ENCODE measurements around the gene IRX1. TPM values are rescaled to one million over a fixed set of nuclear protein-coding genes. Genes with fewer than 3 reads are reported as not detected.

The IRX1 gene
- polyA plus RNA-seq, 1 donor from 2014 or later = not detected

DNA sequence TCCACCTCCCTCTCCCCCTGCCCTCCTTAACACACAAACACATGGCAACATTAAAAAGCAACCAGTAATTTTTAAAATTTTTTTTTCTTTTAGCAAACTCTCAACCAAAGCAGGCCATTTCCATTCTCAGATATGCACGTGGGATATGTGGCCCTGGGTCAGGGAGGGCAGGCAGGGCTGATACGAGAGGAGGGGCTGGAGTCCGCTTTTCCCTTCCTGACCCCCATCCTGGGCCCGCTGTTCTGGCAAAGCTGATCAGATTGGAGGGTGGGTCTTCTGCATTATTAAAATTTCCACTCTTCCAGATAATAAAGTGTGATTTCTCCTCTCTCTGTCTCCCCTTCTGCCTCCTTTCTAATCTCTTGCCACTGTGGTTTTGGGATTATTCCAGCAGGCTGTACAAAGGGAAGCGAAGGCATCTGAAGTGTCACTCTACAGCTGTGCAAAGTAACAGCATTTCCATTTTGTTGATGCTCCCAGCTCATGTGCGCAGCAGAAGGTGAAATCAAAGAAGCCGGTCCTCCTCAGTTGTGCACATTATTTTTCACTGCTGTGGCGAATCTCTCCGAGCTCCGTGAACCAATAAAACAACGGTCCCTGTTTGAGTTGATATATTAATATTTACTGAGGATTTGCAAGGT lies 12.0 kb downstream of the IRX1 start:
- Mint-ChIP-seq H3K9me3 (peaks cover 0 to 2% (median 0%) of the 10 kb centered on the region in 3 donors), H3K4me3 (no peak overlapping the region), H3K27ac (no peak overlapping the region), H3K27me3 (peaks cover 20% of the 10 kb centered on the region), H3K36me3 (no peaks in the 10 kb centered on the region), H3K4me1 (peaks cover 0 to 2% (median 0%) of the 10 kb centered on the region in 3 donors)

DNA sequence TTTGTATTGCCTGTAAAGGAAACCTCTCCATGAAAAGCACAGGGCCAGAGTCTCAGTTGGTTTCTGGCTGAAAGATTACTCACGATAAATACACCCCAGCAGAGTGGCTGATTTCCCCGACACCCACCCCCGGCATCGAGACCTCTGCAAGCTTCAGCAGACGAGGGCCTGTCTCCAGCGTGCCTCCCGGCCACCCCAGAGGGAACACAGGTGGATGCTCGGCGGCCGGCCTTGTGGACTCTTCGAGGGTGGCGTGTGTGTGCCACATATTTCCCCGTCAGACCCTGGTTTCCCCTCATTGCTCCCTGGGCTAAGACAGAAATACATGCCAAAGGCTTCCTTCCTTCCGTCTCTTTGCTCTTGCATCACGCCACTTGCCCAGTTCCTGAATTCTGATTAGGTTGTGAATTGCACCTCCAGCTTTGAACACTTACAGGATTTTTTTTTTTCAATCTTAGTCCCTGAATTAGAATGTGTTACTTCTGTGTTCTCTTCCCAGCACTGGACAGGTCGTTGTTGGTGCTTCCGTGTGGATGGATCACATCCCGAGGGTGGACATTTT lies 13.6 kb downstream of the IRX1 start:
- Mint-ChIP-seq H3K36me3 (no peaks in the 10 kb centered on the region), H3K27ac (no peak overlapping the region), H3K27me3 (peaks cover 12% of the 10 kb centered on the region), H3K4me3 (no peak overlapping the region), H3K9me3 (peaks cover 0 to 2% (median 0%) of the 10 kb centered on the region in 3 donors), H3K4me1 (peaks cover 0 to 2% (median 0%) of the 10 kb centered on the region in 3 donors)

DNA sequence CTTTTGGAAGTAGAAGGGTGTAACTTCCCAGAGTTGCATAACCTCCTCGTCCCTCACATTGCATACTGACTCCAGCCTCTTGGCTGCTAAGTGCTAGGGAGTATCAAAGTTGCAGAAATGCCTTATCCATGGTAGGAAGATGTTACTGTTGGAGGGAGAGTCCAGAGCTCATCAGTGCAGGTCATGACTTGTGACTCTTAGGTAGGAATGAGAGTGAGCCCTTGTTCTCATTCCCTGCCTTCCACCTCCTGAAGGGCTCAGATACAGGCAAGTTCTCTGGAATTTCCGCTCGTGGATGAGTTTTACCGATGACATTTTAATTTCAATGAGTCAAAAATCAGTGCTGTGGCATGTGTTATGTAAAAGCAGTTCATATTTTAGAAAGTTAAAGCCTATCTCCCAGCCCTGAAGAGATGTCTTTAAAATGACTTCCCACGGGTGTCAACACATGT lies 17.0 kb downstream of the IRX1 start:
- Mint-ChIP-seq H3K4me1 (peaks cover 0 to 2% (median 0%) of the 10 kb centered on the region in 3 donors), H3K27me3 (peaks cover 3% of the 10 kb centered on the region), H3K27ac (no peak overlapping the region), H3K4me3 (no peak overlapping the region), H3K9me3 (peaks cover 0 to 7% (median 3%) of the 10 kb centered on the region in 3 donors), H3K36me3 (no peaks in the 10 kb centered on the region)

DNA sequence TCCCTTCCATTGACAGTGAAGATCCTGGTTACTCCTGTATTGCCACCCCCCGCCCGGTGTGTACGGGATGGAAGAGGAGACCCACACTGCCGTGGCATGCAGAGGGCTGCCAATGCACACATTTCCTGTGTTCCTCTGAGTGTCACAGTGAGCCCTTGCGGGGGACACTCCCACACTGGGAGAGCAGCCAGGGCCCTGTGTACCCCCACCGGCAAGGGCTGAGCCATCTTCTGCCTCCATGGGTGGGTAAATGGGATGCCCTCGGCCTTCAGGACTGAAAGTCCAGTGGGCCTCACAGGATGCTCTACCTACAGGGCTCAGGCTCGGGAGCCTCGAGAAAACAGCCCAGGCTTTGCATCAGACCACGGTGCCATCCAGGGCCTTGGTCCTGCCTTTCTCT lies 18.1 kb downstream of the IRX1 start:
- Mint-ChIP-seq H3K27ac (no peak overlapping the region), H3K4me1 (peaks cover 0 to 2% (median 0%) of the 10 kb centered on the region in 3 donors), H3K9me3 (peaks cover 0 to 4% (median 3%) of the 10 kb centered on the region in 3 donors), H3K36me3 (no peaks in the 10 kb centered on the region), H3K27me3 (no peaks in the 10 kb centered on the region), H3K4me3 (no peak overlapping the region)

DNA sequence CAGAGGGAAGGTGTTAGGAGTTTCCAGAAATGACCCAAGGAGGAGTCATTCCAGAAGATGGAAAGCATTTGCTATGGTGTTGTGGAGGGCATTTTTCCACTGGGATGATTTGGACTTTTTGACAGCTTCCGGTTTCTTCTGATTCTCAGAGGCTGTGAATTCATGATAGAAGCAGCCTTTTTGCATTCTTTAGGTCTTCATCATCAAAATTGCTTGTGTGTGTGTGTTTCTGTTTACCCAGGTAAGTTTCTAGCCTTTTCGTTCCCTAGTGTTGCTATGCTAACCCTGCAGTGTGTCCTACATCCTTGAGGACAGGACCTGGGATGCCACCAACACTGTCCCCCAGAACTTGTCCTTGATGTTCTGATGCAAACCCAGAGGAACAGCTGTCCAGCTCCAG lies 19.6 kb downstream of the IRX1 start:
- Mint-ChIP-seq H3K4me1 (no peaks in the 10 kb centered on the region), H3K36me3 (no peaks in the 10 kb centered on the region), H3K4me3 (no peak overlapping the region), H3K9me3 (peaks cover 0 to 7% (median 3%) of the 10 kb centered on the region in 3 donors), H3K27ac (no peak overlapping the region), H3K27me3 (no peaks in the 10 kb centered on the region)

DNA sequence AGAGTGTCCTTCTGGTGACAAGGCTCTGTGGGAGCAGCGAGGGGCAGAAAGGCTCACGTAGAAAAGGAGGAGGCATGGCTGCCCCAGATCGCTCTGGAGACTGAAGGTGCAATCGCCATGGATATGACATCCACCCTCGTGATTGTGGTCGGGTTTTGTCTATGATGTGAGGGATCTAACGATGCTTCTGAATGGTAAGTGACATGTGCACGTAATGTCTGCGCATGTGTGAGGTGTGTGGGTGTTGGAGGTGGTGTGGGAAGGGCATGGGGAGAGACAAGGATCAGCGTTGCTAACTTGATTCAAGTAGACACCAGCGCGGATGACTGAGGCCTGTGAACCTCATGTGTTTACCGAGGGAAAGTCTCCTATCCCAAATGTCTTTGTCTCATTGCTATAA lies 20.2 kb downstream of the IRX1 start:
- H3K4me1 Mint-ChIP-seq = no peaks in the 10 kb centered on the region
- H3K4me3 Mint-ChIP-seq = no peak overlapping the region
- H3K36me3 Mint-ChIP-seq = no peaks in the 10 kb centered on the region
- H3K9me3 Mint-ChIP-seq = peaks cover 0 to 8% (median 3%) of the 10 kb centered on the region in 3 donors
- H3K27me3 Mint-ChIP-seq = no peaks in the 10 kb centered on the region
- no peak overlapping the region for H3K27ac Mint-ChIP-seq

DNA sequence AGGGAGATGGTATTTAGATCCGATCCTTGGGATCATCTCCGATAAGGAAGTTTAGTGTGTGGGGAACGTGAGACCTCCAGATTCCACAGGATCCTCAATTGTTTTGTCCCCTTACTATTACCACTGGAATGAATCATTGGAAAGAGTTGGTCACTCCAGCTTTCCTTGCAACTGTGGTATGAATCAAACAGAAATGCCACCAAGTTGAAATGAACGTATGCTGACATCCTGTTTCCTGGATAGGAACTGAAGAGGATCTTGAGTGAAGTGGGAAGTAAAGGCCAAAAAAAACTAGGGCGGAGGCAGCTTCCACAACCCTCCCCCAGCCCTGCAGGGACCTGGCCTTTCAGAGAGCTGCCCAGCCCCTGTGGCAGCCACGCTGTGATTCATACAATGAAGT lies 23.9 kb downstream of the IRX1 start:
- no peaks in the 10 kb centered on the region for H3K4me1 Mint-ChIP-seq
- no peaks in the 10 kb centered on the region for H3K27me3 Mint-ChIP-seq
- no peaks in the 10 kb centered on the region for H3K36me3 Mint-ChIP-seq
- peaks cover 0 to 8% (median 3%) of the 10 kb centered on the region in 3 donors for H3K9me3 Mint-ChIP-seq
- no peak overlapping the region for H3K4me3 Mint-ChIP-seq
- no peak overlapping the region for H3K27ac Mint-ChIP-seq

DNA sequence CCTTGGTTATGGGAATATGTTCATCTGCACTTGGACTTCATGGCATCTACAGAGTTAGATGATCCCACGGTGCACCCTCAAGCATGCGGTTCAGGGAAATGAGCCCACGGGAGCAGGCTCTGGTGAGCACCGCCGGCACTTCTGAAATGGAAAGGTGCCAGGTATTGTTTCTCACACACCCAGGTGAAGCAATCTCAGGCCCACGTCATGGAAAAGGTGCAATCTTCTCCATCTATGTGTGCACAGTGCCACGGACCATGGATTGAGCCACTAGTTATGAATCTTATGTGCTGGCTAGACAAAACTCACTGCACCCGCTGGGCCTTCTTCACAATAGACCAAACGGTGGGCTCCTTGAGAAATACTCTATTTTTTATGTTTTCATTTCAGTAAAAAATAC lies 27.3 kb downstream of the IRX1 start:
- H3K27ac Mint-ChIP-seq = no peak overlapping the region
- peaks cover 1 to 8% (median 2%) of the 10 kb centered on the region in 3 donors for H3K9me3 Mint-ChIP-seq
- H3K36me3 Mint-ChIP-seq = no peaks in the 10 kb centered on the region
- H3K27me3 Mint-ChIP-seq = no peaks in the 10 kb centered on the region
- H3K4me3 Mint-ChIP-seq = no peak overlapping the region
- no peaks in the 10 kb centered on the region for H3K4me1 Mint-ChIP-seq

DNA sequence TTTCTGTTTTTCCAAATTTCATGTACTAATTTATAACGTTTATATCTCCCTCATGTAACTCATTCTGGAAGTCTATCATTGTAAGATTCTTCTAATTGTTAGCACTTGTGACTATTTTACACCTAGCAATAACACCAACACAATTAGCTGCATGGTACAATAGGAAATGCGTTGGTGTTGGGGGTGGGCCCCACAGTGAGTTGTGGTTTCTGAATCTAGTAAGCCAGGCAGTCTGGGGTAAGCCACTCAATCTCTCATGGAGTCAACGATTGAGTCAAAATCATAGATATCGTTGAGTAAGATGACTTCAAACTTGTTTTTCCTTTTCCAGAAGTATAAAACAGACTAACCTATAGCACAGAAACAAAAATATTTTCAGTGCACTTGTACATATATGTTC lies 30.0 kb downstream of the IRX1 start:
- no peaks in the 10 kb centered on the region for H3K27me3 Mint-ChIP-seq
- H3K27ac Mint-ChIP-seq = no peak overlapping the region
- H3K9me3 Mint-ChIP-seq = peaks cover 2 to 6% (median 4%) of the 10 kb centered on the region in 3 donors
- H3K4me1 Mint-ChIP-seq = no peaks in the 10 kb centered on the region
- H3K36me3 Mint-ChIP-seq = no peaks in the 10 kb centered on the region
- H3K4me3 Mint-ChIP-seq = no peak overlapping the region

DNA sequence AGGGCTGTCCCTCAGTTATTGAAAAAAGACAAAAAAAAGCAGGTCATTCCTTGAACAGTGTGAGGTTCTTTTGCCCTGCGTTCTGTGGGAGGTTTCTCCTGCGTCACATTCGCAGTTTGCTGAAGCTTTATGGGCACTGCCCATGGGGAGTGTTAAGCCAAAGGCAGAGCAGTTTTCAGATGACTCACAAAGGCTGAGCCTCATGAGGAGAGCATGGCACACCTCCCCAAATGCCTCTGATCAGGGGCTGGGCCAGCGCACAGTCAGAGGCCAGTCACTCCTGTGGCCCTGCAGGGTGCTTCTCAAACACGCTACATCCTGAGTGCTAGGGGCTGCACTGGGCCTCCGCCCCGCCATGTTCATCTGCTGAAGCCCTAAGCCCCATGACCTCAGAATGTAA lies 38.4 kb downstream of the IRX1 start:
- peaks cover 0 to 4% (median 2%) of the 10 kb centered on the region in 3 donors for H3K9me3 Mint-ChIP-seq
- no peaks in the 10 kb centered on the region for H3K36me3 Mint-ChIP-seq
- no peak overlapping the region for H3K4me3 Mint-ChIP-seq
- H3K4me1 Mint-ChIP-seq = no peaks in the 10 kb centered on the region
- no peaks in the 10 kb centered on the region for H3K27me3 Mint-ChIP-seq
- H3K27ac Mint-ChIP-seq = no peak overlapping the region

DNA sequence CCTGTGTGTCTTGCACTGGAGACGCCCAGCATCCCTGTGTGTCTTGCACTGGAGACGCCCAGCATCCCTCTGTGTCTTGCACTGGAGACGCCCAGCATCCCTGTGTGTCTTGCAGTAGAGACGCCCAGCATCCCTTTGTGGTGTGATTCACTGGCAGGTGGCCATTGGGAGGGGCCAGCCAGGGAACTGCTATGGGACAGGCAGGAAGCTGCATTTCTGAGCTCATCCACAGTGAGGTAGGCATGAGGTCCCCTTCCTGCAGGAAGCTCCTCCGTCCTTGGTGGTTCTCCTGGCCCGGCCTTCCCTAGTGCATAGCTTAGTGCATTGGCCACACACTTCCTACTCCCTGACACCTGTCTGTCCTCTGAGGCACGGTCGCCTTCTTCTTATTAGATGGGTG lies 43.5 kb downstream of the IRX1 start:
- Mint-ChIP-seq H3K4me3 (no peak overlapping the region), H3K27me3 (no peaks in the 10 kb centered on the region), H3K4me1 (no peaks in the 10 kb centered on the region), H3K9me3 (peaks cover 0 to 7% (median 0%) of the 10 kb centered on the region in 3 donors), H3K36me3 (no peaks in the 10 kb centered on the region), H3K27ac (no peak overlapping the region)

DNA sequence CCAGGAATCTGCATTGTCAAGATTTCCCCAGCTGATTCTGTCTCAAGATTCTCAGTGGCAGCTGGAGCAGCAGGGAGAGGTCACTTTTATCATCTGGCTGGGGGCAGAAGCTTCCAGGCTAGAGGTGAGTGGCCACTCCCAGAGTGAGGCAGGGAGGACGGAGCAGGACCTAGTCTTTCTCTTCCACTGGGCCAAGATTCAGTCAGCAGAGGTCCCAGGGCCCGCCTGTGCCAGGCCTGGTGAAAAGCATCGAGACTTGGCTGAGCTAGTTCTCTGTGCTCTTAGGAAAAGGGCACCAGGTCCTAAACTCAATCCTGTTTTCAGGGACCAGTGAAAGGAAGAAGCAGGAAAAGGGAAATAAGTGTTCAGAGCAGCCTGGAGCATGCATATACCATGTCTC lies 46.6 kb downstream of the IRX1 start:
- H3K4me1 Mint-ChIP-seq = peaks cover 0 to 2% (median 0%) of the 10 kb centered on the region in 3 donors
- H3K9me3 Mint-ChIP-seq = peaks cover 0 to 7% (median 5%) of the 10 kb centered on the region in 3 donors
- no peaks in the 10 kb centered on the region for H3K27me3 Mint-ChIP-seq
- no peaks in the 10 kb centered on the region for H3K36me3 Mint-ChIP-seq
- no peak overlapping the region for H3K27ac Mint-ChIP-seq
- no peak overlapping the region for H3K4me3 Mint-ChIP-seq

DNA sequence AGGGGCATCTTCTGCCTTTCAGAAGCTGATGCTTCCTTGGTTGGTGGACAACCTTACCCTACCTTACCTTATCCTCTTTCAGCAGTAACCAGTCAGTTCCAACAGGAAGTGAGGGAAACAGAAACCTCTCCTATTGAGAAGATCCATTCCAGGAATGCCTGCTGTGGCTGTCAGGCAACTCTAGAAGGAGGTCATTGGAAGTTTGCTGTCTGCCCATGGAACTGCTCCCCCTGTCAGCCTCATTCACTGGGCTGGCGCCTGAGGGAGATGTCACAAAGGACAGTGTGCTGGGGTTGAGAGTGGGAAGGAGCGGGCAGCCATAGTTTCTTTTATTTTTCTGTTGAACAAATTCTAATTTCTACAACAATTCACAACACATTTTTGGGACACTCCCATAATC lies 54.7 kb downstream of the IRX1 start:
- H3K36me3 Mint-ChIP-seq = no peaks in the 10 kb centered on the region
- H3K27ac Mint-ChIP-seq = no peak overlapping the region
- H3K4me3 Mint-ChIP-seq = peak overlapping the region in 1 of 4 donors; percentile 33
- H3K9me3 Mint-ChIP-seq = peaks cover 0 to 5% (median 0%) of the 10 kb centered on the region in 3 donors
- H3K27me3 Mint-ChIP-seq = peaks cover 3% of the 10 kb centered on the region
- H3K4me1 Mint-ChIP-seq = no peaks in the 10 kb centered on the region

DNA sequence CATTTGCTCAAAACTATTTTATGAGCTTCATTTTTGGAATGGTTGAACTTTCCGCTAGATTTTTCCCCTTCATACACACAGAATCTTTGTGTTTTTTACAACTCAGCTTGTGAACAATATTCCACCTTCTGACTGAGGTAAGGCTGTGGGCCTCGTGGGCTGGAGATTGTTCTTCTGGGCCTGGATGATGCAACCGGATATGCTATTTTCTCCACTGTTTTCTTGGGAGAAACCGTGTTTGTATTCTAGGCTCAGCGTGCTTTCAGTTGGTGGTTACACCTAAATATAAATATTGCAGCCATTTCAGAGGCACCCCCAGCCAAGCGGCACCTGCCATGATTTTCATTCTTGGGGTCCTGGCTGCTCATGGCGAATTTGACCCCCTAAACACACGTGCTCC lies 55.2 kb downstream of the IRX1 start:
- H3K36me3 Mint-ChIP-seq = no peaks in the 10 kb centered on the region

More for the DNA sequence above, 55.2 kb downstream of the IRX1 start:
- Mint-ChIP-seq H3K27ac (no peak overlapping the region), H3K27me3 (peaks cover 3% of the 10 kb centered on the region), H3K4me1 (no peaks in the 10 kb centered on the region), H3K9me3 (no peaks in the 10 kb centered on the region), H3K4me3 (no peak overlapping the region)

Measured in IgD-negative memory B cell (primary cell).